ENCODE data around the gene PCDH9.

PCDH9 gene

DNA sequence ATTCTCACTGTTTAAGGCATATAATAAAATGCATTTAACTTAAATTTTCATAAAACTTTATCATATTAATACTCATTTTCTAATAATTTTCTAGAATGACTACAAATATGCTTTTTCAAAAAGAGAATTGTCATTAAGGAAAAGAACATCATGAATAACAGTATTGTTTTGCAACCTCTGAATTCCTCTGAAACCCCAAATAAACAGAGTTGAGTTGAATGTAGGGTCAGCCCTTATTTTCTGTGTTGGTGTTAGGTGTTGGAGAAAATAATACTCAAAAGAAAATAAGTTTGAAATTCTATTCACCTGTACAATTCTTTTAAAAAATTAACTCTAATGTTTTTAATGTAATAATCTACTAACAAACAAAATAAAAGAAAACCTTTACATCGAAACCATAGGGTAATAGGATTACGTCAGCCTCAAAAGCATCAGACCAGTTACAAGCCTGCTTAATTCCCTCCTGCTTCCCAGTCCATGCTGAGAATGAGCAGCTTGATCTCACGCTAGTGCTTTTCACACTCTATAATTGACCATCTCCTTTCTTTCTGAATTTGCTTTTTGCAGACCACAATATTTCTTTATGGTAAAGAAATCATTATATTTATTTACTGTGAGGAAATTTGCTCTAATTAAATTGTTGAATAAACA lies 160.9 kb downstream of the PCDH9 start:
- Histone ChIP-seq H3K79me1 (ENCODE audit: low read length) (no peaks in the 10 kb centered on the region), H4K12ac (ENCODE audit: low read depth, low read length) (no peak overlapping the region), H3K18ac (ENCODE audit: low read length) (no peak overlapping the region), H3K79me2 (ENCODE audit: control insufficient read depth, insufficient read depth, low read length, poor library complexity) (no peaks in the 10 kb centered on the region), H3K9ac (ENCODE audit: low read length) (no peak overlapping the region), H3K36me3 (ENCODE audit: control insufficient read depth in 1 of 2, insufficient read depth in 2 of 2, low read length in 2 of 2) (no peaks in the 10 kb centered on the region), H3K9me3 (ENCODE audit: insufficient read depth, low read depth, low read length) (no peaks in the 10 kb centered on the region), H3K27ac (ENCODE audit: low read depth, low read length) (no peak overlapping the region), H4K8ac (ENCODE audit: low read depth, low read length) (no peak overlapping the region), H3K27me3 (ENCODE audit: insufficient read depth, low read length) (no peaks in the 10 kb centered on the region), H3K4ac (ENCODE audit: low read depth, low read length) (no peak overlapping the region), H4K91ac (ENCODE audit: low read depth, low read length) (no peak overlapping the region), H3K4me2 (ENCODE audit: low read length) (no peak overlapping the region), H2AFZ (ENCODE audit: insufficient read depth, low read length, poor library complexity) (no peak overlapping the region), H2BK120ac (ENCODE audit: insufficient read depth, low read length, poor library complexity) (no peak overlapping the region), H2AK5ac (ENCODE audit: low read length) (no peak overlapping the region), H3K23ac (ENCODE audit: low read length) (no peak overlapping the region), H2BK5ac (ENCODE audit: low read depth, low read length, poor library complexity) (no peak overlapping the region), H3K4me1 (ENCODE audit: control insufficient read depth in 1 of 2, insufficient read depth in 2 of 2, low read length in 2 of 2) (no peaks in the 10 kb centered on the region), H3K14ac (ENCODE audit: low read length) (no peak overlapping the region), H2BK12ac (ENCODE audit: low read length) (no peak overlapping the region), H3K4me3 (ENCODE audit: low read depth, low read length) (no peak overlapping the region)
- no peak for DNase-seq
- WGBS (ENCODE audit: extremely low coverage, insufficient coverage, insufficient read length), result no CpG with 5 or more reads among the region's 3 CpGs

DNA sequence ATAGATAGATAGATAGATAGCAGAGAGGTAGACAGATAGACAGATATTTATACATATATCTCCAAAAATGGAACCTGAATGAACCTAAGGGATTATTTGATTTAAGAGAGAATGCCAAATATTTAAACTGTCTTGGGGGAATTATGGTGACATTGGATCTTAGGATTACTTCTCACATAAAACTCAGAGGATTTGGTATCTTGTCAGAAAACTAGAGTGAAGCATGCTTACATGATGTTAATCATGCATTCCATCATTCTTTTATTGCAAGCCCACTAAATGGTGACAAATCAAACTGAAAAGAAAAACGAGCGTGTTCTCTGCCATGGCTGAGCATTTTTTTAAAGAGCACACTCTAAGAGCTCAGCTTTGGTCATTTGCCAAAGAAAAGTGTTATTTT lies 165.2 kb downstream of the PCDH9 start:
- H3K9me3 ChIP-seq (ENCODE audit: insufficient read depth, low read depth, low read length), result no peaks in the 10 kb centered on the region
- H4K91ac ChIP-seq (ENCODE audit: low read depth, low read length), result no peak overlapping the region
- no CpG with 5 or more reads among the region's 2 CpGs for WGBS (ENCODE audit: extremely low coverage, insufficient coverage, insufficient read length)
- no peak overlapping the region for H2BK12ac ChIP-seq (ENCODE audit: low read length)
- no peaks in the 10 kb centered on the region for H3K79me1 ChIP-seq (ENCODE audit: low read length)
- H3K14ac ChIP-seq (ENCODE audit: low read length), result no peak overlapping the region
- H3K36me3 ChIP-seq (ENCODE audit: control insufficient read depth in 1 of 2, insufficient read depth in 2 of 2, low read length in 2 of 2), result no peaks in the 10 kb centered on the region
- H4K8ac ChIP-seq (ENCODE audit: low read depth, low read length), result no peak overlapping the region
- no peak overlapping the region for H3K4ac ChIP-seq (ENCODE audit: low read depth, low read length)
- no peak overlapping the region for H3K9ac ChIP-seq (ENCODE audit: low read length)
- no peak overlapping the region for H3K23ac ChIP-seq (ENCODE audit: low read length)
- no peak overlapping the region for H2AK5ac ChIP-seq (ENCODE audit: low read length)
- H3K4me3 ChIP-seq (ENCODE audit: low read depth, low read length), result no peak overlapping the region
- no peak for DNase-seq
- H3K27ac ChIP-seq (ENCODE audit: low read depth, low read length), result no peak overlapping the region
- H3K4me2 ChIP-seq (ENCODE audit: low read length), result no peak overlapping the region
- H2BK5ac ChIP-seq (ENCODE audit: low read depth, low read length, poor library complexity), result no peak overlapping the region
- no peak overlapping the region for H2AFZ ChIP-seq (ENCODE audit: insufficient read depth, low read length, poor library complexity)
- H3K4me1 ChIP-seq (ENCODE audit: control insufficient read depth in 1 of 2, insufficient read depth in 2 of 2, low read length in 2 of 2), result no peaks in the 10 kb centered on the region
- H3K27me3 ChIP-seq (ENCODE audit: insufficient read depth, low read length), result no peaks in the 10 kb centered on the region
- H2BK120ac ChIP-seq (ENCODE audit: insufficient read depth, low read length, poor library complexity), result no peak overlapping the region
- H4K12ac ChIP-seq (ENCODE audit: low read depth, low read length), result no peak overlapping the region
- H3K18ac ChIP-seq (ENCODE audit: low read length), result no peak overlapping the region
- no peaks in the 10 kb centered on the region for H3K79me2 ChIP-seq (ENCODE audit: control insufficient read depth, insufficient read depth, low read length, poor library complexity)

DNA sequence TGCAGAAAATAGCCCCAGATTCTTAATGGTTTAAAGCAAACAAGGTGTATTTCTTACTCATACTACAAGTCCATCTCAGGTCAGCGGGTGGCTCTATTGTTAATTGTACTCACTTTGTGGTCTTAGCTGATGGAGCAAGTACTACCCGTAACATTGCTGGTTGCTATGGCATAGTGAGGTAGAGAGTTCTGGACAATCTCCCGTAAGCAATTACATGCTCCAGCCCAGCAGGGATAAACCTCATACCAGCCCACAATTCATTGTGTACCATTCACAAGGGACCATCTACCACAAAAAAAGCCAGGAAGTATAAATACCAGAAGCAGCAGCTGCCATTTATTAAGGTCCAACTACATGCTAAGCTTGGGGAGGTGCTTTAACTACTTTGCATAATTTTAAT lies 167.1 kb downstream of the PCDH9 start:
- H3K79me1 ChIP-seq (ENCODE audit: low read length), result no peaks in the 10 kb centered on the region

DNA sequence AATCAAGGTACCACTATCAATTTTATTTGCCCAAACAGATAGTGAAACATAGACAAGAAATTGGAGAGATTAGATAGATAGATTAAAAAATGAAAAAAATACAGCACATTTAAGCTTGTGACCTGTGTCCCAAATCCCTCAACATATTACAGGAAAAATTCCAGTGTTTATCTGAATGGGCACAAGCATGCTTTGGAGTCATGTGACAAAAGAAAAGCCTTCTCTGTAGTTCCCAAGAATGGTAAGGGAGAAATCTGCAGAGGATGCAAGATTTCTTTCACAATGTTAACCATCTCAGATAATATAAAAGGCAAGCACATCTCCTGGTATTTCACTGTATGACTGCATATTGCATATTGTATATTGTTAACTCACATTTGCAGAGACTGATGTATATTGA lies 168.0 kb downstream of the PCDH9 start:
- H3K4me1 ChIP-seq (ENCODE audit: control insufficient read depth in 1 of 2, insufficient read depth in 2 of 2, low read length in 2 of 2), result no peaks in the 10 kb centered on the region
- H2BK12ac ChIP-seq (ENCODE audit: low read length), result no peak overlapping the region
- H3K4me3 ChIP-seq (ENCODE audit: low read depth, low read length), result no peak overlapping the region
- H3K9me3 ChIP-seq (ENCODE audit: insufficient read depth, low read depth, low read length), result no peaks in the 10 kb centered on the region
- H3K9ac ChIP-seq (ENCODE audit: low read length), result no peak overlapping the region
- no peak overlapping the region for H3K4me2 ChIP-seq (ENCODE audit: low read length)
- H4K8ac ChIP-seq (ENCODE audit: low read depth, low read length), result no peak overlapping the region
- no peaks in the 10 kb centered on the region for H3K36me3 ChIP-seq (ENCODE audit: control insufficient read depth in 1 of 2, insufficient read depth in 2 of 2, low read length in 2 of 2)
- no peaks in the 10 kb centered on the region for H3K27me3 ChIP-seq (ENCODE audit: insufficient read depth, low read length)
- H3K23ac ChIP-seq (ENCODE audit: low read length), result no peak overlapping the region
- no peak overlapping the region for H3K27ac ChIP-seq (ENCODE audit: low read depth, low read length)
- DNase-seq, result no peak
- no peak overlapping the region for H3K18ac ChIP-seq (ENCODE audit: low read length)
- H3K14ac ChIP-seq (ENCODE audit: low read length), result no peak overlapping the region
- no peak overlapping the region for H4K12ac ChIP-seq (ENCODE audit: low read depth, low read length)
- H2BK5ac ChIP-seq (ENCODE audit: low read depth, low read length, poor library complexity), result no peak overlapping the region
- H2BK120ac ChIP-seq (ENCODE audit: insufficient read depth, low read length, poor library complexity), result no peak overlapping the region
- no peaks in the 10 kb centered on the region for H3K79me1 ChIP-seq (ENCODE audit: low read length)
- no peak overlapping the region for H4K91ac ChIP-seq (ENCODE audit: low read depth, low read length)
- H3K79me2 ChIP-seq (ENCODE audit: control insufficient read depth, insufficient read depth, low read length, poor library complexity), result no peaks in the 10 kb centered on the region
- H3K4ac ChIP-seq (ENCODE audit: low read depth, low read length), result no peak overlapping the region
- no peak overlapping the region for H2AFZ ChIP-seq (ENCODE audit: insufficient read depth, low read length, poor library complexity)
- H2AK5ac ChIP-seq (ENCODE audit: low read length), result no peak overlapping the region

More for the DNA sequence above, 167.1 kb downstream of the PCDH9 start:
- Histone ChIP-seq H2BK120ac (ENCODE audit: insufficient read depth, low read length, poor library complexity) (no peak overlapping the region), H2AFZ (ENCODE audit: insufficient read depth, low read length, poor library complexity) (no peak overlapping the region), H3K4me3 (ENCODE audit: low read depth, low read length) (no peak overlapping the region), H3K27ac (ENCODE audit: low read depth, low read length) (no peak overlapping the region), H3K14ac (ENCODE audit: low read length) (no peak overlapping the region), H2AK5ac (ENCODE audit: low read length) (no peak overlapping the region), H4K91ac (ENCODE audit: low read depth, low read length) (no peak overlapping the region), H3K18ac (ENCODE audit: low read length) (no peak overlapping the region), H3K4me1 (ENCODE audit: control insufficient read depth in 1 of 2, insufficient read depth in 2 of 2, low read length in 2 of 2) (no peaks in the 10 kb centered on the region), H2BK5ac (ENCODE audit: low read depth, low read length, poor library complexity) (no peak overlapping the region), H2BK12ac (ENCODE audit: low read length) (no peak overlapping the region), H3K23ac (ENCODE audit: low read length) (no peak overlapping the region), H3K9me3 (ENCODE audit: insufficient read depth, low read depth, low read length) (no peaks in the 10 kb centered on the region), H3K79me2 (ENCODE audit: control insufficient read depth, insufficient read depth, low read length, poor library complexity) (no peaks in the 10 kb centered on the region), H3K4me2 (ENCODE audit: low read length) (no peak overlapping the region), H3K9ac (ENCODE audit: low read length) (no peak overlapping the region), H3K27me3 (ENCODE audit: insufficient read depth, low read length) (no peaks in the 10 kb centered on the region), H4K12ac (ENCODE audit: low read depth, low read length) (no peak overlapping the region), H3K36me3 (ENCODE audit: control insufficient read depth in 1 of 2, insufficient read depth in 2 of 2, low read length in 2 of 2) (no peaks in the 10 kb centered on the region), H4K8ac (ENCODE audit: low read depth, low read length) (no peak overlapping the region), H3K4ac (ENCODE audit: low read depth, low read length) (no peak overlapping the region)
- WGBS (ENCODE audit: extremely low coverage, insufficient coverage, insufficient read length), result no CpG with 5 or more reads among the region's 3 CpGs
- DNase-seq, result no peak

Measured in trophoblast cell (in vitro differentiated cells and primary cell).